Naive thymus-derived CD4-positive, alpha-beta T cell (primary cell): ENCODE measurements around the gene CIDEB. TPM values are rescaled to one million over a fixed set of nuclear protein-coding genes. Genes with fewer than 3 reads are reported as not detected.
"Not testable (repeated sequence)": the region's sequence is repeated elsewhere in the genome, so short reads cannot be mapped to it uniquely, and the experiment has no call there.

Experiments used
- ATAC-seq: fragments of 150-1000 bp; cut with Tn5 transposase; 2 replicates; pipeline ENCODE4 v1.10.0; 2021; ENCODE audit warnings: mild to moderate bottlenecking, moderate library complexity
- CTCF ChIA-PET: fragments of 350-600 bp; sonication (Branson Sonifier 250); formaldehyde crosslinking; loops from one replicate; lab custom pipeline; 2021; ENCODE audit warnings: antibody characterized with exemption; lab: Charles Lee
- POLR2A ChIA-PET: fragments of 350-600 bp; sonication (Branson Sonifier 250); formaldehyde crosslinking; loops from one replicate; lab custom pipeline; 2021; ENCODE audit warnings: antibody characterized with exemption, inconsistent platforms; lab: Charles Lee
- DNase-seq, 9 donors: peaks; one replicate each; pipeline versions ENCODE4 v3.0.0 to v3.0.0-alpha.2; 2020 to 2022; ENCODE audit warnings: mixed read lengths in 1 of 9
- H3K27ac ChIP-seq: one replicate; pipeline ENCODE4 v1.7.0; 2013; ENCODE audit warnings: mild to moderate bottlenecking, low read depth, low read length, moderate library complexity
- H3K27me3 ChIP-seq, 2 donors: one replicate each; pipeline ENCODE4 v1.7.0; 2013; ENCODE audit warnings: low read length in 2 of 2, mild to moderate bottlenecking in 2 of 2, moderate library complexity in 2 of 2; ENCODE audit not compliant: control insufficient read depth in 2 of 2, insufficient read depth in 2 of 2
- H3K36me3 ChIP-seq, 3 experiments: 1 replicate in 2 of 3; 2 replicates in 1 of 3; pipeline ENCODE4 v1.7.0; 2013; ENCODE audit warnings: low read length in 3 of 3, mild to moderate bottlenecking in 3 of 3, moderate library complexity in 1 of 3; ENCODE audit not compliant: insufficient read depth in 3 of 3, control insufficient read depth in 2 of 3
- H3K4me1 ChIP-seq, 2 donors: one replicate each; pipeline ENCODE4 v1.7.0; 2013; ENCODE audit warnings: low read length in 2 of 2, mild to moderate bottlenecking in 2 of 2, moderate library complexity in 1 of 2; ENCODE audit not compliant: control insufficient read depth in 2 of 2, insufficient read depth in 2 of 2
- H3K4me3 ChIP-seq: 2 replicates; pipeline ENCODE4 v1.7.0; 2013; ENCODE audit warnings: mild to moderate bottlenecking, low read length
- H3K9me3 ChIP-seq, 3 experiments: 1 replicate in 2 of 3; 2 replicates in 1 of 3; pipeline ENCODE4 v1.7.0; 2013; ENCODE audit warnings: low read length in 3 of 3; ENCODE audit not compliant: control insufficient read depth in 2 of 3
- H3K27ac Mint-ChIP-seq, 9 donors: one replicate each; pipeline ENCODE4 v1.8.0; 2020 to 2022; ENCODE audit warnings: mixed read lengths in 9 of 9, mild to moderate bottlenecking in 8 of 9, moderate library complexity in 5 of 9, inconsistent platforms in 2 of 9
- H3K27me3 Mint-ChIP-seq, 5 donors: one replicate each; pipeline ENCODE4 v1.8.0; 2021 to 2022; ENCODE audit warnings: mixed read lengths in 5 of 5, mild to moderate bottlenecking in 1 of 5
- H3K36me3 Mint-ChIP-seq, 5 donors: one replicate each; pipeline ENCODE4 v1.8.0; 2020 to 2022; ENCODE audit warnings: mixed read lengths in 5 of 5, mild to moderate bottlenecking in 3 of 5, inconsistent platforms in 1 of 5
- H3K4me1 Mint-ChIP-seq, 7 donors: one replicate each; pipeline ENCODE4 v1.8.0; 2020 to 2022; ENCODE audit warnings: mixed read lengths in 7 of 7, mild to moderate bottlenecking in 3 of 7, inconsistent platforms in 1 of 7
- H3K4me3 Mint-ChIP-seq, 10 donors: one replicate each; pipeline ENCODE4 v1.8.0; 2020 to 2022; ENCODE audit warnings: mild to moderate bottlenecking in 10 of 10, mixed read lengths in 10 of 10, moderate library complexity in 6 of 10, inconsistent platforms in 2 of 10
- H3K9me3 Mint-ChIP-seq, 11 donors: one replicate each; pipeline ENCODE4 v1.8.0; 2020 to 2022; ENCODE audit warnings: mixed read lengths in 11 of 11, mild to moderate bottlenecking in 4 of 11, inconsistent platforms in 1 of 11, moderate library complexity in 1 of 11
- intact Hi-C, 2 donors: fragments of 100-400 bp; cut with micrococcal nuclease; formaldehyde crosslinking; loops; one replicate each; pipeline ENCODE4 v1.15.1; 2023
- polyA plus RNA-seq, 2 donors: library from polyadenylated mRNA; unstranded; fragments of 300-500 nt; fragmentation: Illumina TruSeq; gene quantifications; one replicate each; pipeline ENCODE4 v1.2.3, GENCODE V29; 2021
- total RNA-seq, 6 experiments: library from RNA in 5 of 6; stranded (reverse) in 5 of 6; gene quantifications; 1 replicate in 5 of 6; 2 replicates in 1 of 6; pipeline ENCODE4 v1.2.3 and lab custom pipeline; 2021 to 2026

The CIDEB gene
- total RNA-seq (10 to 100 TPM; 16.4 to 31.5 (median 22.7) TPM), polyA plus RNA-seq (10 to 100 TPM; 18.7 to 19.3 TPM), total RNA-seq (lab: John Stamatoyannopoulos, UW) (12.1 reads per million, percentile 40 among the genes with 10 or more reads in this experiment)

GRCh38 chr14:24307575-24308341, at the start of gene CIDEB:
TSS of gene CIDEB (minus strand) at chr14:24307977. CDS start at chr14:24307858, 119 bp downstream.
- peak within 1 kb of the TSS in 8 of 10 donors; percentile 3 to 73 (median 44) for H3K4me3 Mint-ChIP-seq
- no peaks in the 10 kb centered on the region for H3K27me3 Mint-ChIP-seq
- intact Hi-C loops: loop anchor here (1.0 kb wide), 6 partner anchors 8 to 146 kb away; partner anchors contain the start of genes CHMP4A (in 1 of the 2), DHRS1 (in 1 of the 2), IRF9 (in 1 of the 2) and NOP9 (in 1 of the 2)

GRCh38 chr14:24356208-24356607, 48.4 kb upstream of the CIDEB start:
- Mint-ChIP-seq H3K4me1 (no peaks in the 10 kb centered on the region), H3K4me3 (no peak overlapping the region), H3K27ac (no peak overlapping the region), H3K36me3 (peaks cover 0 to 5% (median 0%) of the 10 kb centered on the region in 5 donors), H3K9me3 (peaks cover 0 to 12% (median 5%) of the 10 kb centered on the region in 11 donors), H3K27me3 (peaks cover 23 to 51% (median 44%) of the 10 kb centered on the region in 5 donors)
- no peak overlapping the region for H3K27ac ChIP-seq
- H3K36me3 ChIP-seq: no peaks in the 10 kb centered on the region
- H3K4me1 ChIP-seq: no peaks in the 10 kb centered on the region
- H3K4me3 ChIP-seq: no peak overlapping the region
- peaks cover 0 to 7% (median 0%) of the 10 kb centered on the region in 3 experiments for H3K9me3 ChIP-seq
- DNase-seq (no peak), ATAC-seq (no peak)
- ChIA-PET POLR2A (no interaction called here), CTCF (no interaction called here)
- peaks cover 0 to 7% of the 10 kb centered on the region in 2 donors for H3K27me3 ChIP-seq
- intact Hi-C loops: no loop called here

More at GRCh38 chr14:24307575-24308341, at the start of gene CIDEB:
- DNase-seq (peak in 8 of 9 donors; percentile 25 to 61 (median 54)), ATAC-seq (peak; percentile 53)
- H3K4me3 ChIP-seq: no peak within 1 kb of the TSS
- peaks cover 29 to 48% (median 43%) of the 10 kb centered on the region in 7 donors for H3K4me1 Mint-ChIP-seq
- peaks cover 17 to 51% (median 30%) of the 10 kb centered on the region in 3 experiments for H3K36me3 ChIP-seq
- ChIA-PET POLR2A (interaction anchor here (0.5 to 8.8 kb wide), 13 partner anchors 8 to 300 kb away, joined by 3 to 79 read pairs (median 4); partner anchors contain the start of genes CBLN3, DHRS1, KHNYN and MDP1), CTCF (interaction anchor here (0.6 to 5.8 kb wide), 28 partner anchors 9 to 1710 kb away, joined by 3 to 47 read pairs (median 5); partner anchors contain the start of genes ABHD4, CHMP4A, DHRS1 and NOP9)
- no peaks in the 10 kb centered on the region for H3K27me3 ChIP-seq
- peaks cover 0 to 2% (median 0%) of the 10 kb centered on the region in 11 donors for H3K9me3 Mint-ChIP-seq
- no peaks in the 10 kb centered on the region for H3K9me3 ChIP-seq
- no peak within 1 kb of the TSS for H3K27ac ChIP-seq
- peak within 1 kb of the TSS; percentile 15 to 90 (median 79) for H3K27ac Mint-ChIP-seq
- H3K36me3 Mint-ChIP-seq: peaks cover 6 to 39% (median 19%) of the 10 kb centered on the region in 5 donors
- H3K4me1 ChIP-seq: peaks cover 34 to 39% of the 10 kb centered on the region in 2 donors

GRCh38 chr14:24355009-24355408, 47.2 kb upstream of the CIDEB start:
- Mint-ChIP-seq H3K27me3 (peaks cover 26 to 53% (median 45%) of the 10 kb centered on the region in 5 donors), H3K36me3 (peaks cover 0 to 5% (median 0%) of the 10 kb centered on the region in 5 donors), H3K4me1 (no peaks in the 10 kb centered on the region), H3K9me3 (peaks cover 0 to 5% (median 2%) of the 10 kb centered on the region in 11 donors), H3K4me3 (no peak overlapping the region), H3K27ac (no peak overlapping the region)
- ChIA-PET POLR2A (no interaction called here), CTCF (no interaction called here)
- H3K9me3 ChIP-seq: peaks cover 0 to 3% (median 0%) of the 10 kb centered on the region in 3 experiments
- H3K4me3 ChIP-seq: no peak overlapping the region
- ATAC-seq (no peak), DNase-seq (no peak)
- H3K36me3 ChIP-seq: no peaks in the 10 kb centered on the region
- H3K4me1 ChIP-seq: no peaks in the 10 kb centered on the region
- H3K27ac ChIP-seq: no peak overlapping the region
- intact Hi-C loops: no loop called here
- peaks cover 0 to 7% of the 10 kb centered on the region in 2 donors for H3K27me3 ChIP-seq

GRCh38 chr14:24354482-24354825, 46.7 kb upstream of the CIDEB start:
- H3K9me3 ChIP-seq, H3K27ac ChIP-seq, H3K27ac Mint-ChIP-seq, H3K4me1 Mint-ChIP-seq, H3K36me3 Mint-ChIP-seq, H3K4me1 ChIP-seq, ATAC-seq, H3K9me3 Mint-ChIP-seq, POLR2A ChIA-PET, H3K4me3 Mint-ChIP-seq, H3K36me3 ChIP-seq, H3K4me3 ChIP-seq, DNase-seq, H3K27me3 ChIP-seq, CTCF ChIA-PET, intact Hi-C loops: not testable (repeated sequence)
- peaks cover 32 to 53% (median 47%) of the 10 kb centered on the region in 5 donors for H3K27me3 Mint-ChIP-seq

- intact Hi-C loops: no loop called here
- no peaks in the 10 kb centered on the region for H3K4me1 ChIP-seq
- H3K27ac ChIP-seq: no peak overlapping the region
- H3K27me3 ChIP-seq: peaks cover 0 to 7% of the 10 kb centered on the region in 2 donors
- Mint-ChIP-seq H3K4me1 (no peaks in the 10 kb centered on the region), H3K4me3 (no peak overlapping the region), H3K27ac (no peak overlapping the region), H3K27me3 (peaks cover 34 to 58% (median 49%) of the 10 kb centered on the region in 5 donors), H3K9me3 (no peaks in the 10 kb centered on the region), H3K36me3 (no peaks in the 10 kb centered on the region)
- no peaks in the 10 kb centered on the region for H3K9me3 ChIP-seq
- POLR2A ChIA-PET: no interaction called here
- ATAC-seq: no peak
- CTCF ChIA-PET: no interaction called here
- no peak for DNase-seq
- H3K4me3 ChIP-seq: no peak overlapping the region
- H3K36me3 ChIP-seq: no peaks in the 10 kb centered on the region
These were observed 46.0 kb upstream of the CIDEB start for GRCh38 chr14:24353559-24354481.

- Histone ChIP-seq H3K4me1 (no peaks in the 10 kb centered on the region), H3K27me3 (peaks cover 0 to 7% of the 10 kb centered on the region in 2 donors), H3K9me3 (no peaks in the 10 kb centered on the region), H3K36me3 (no peaks in the 10 kb centered on the region), H3K4me3 (no peak overlapping the region), H3K27ac (no peak overlapping the region)
- ChIA-PET CTCF (interaction anchor here (0.5 kb wide), 1 partner anchor 89 kb away, joined by 3 read pairs; no protein-coding TSS in a partner anchor), POLR2A (interaction anchor here (1.4 kb wide), 1 partner anchor 75 kb away, joined by 3 read pairs; no protein-coding TSS in a partner anchor)
- no peak overlapping the region for H3K27ac Mint-ChIP-seq
- H3K4me1 Mint-ChIP-seq: peaks cover 0 to 2% (median 0%) of the 10 kb centered on the region in 7 donors
- no peaks in the 10 kb centered on the region for H3K9me3 Mint-ChIP-seq
- DNase-seq: no peak
- intact Hi-C loops: no loop called here
- peaks cover 34 to 60% (median 45%) of the 10 kb centered on the region in 5 donors for H3K27me3 Mint-ChIP-seq
- H3K36me3 Mint-ChIP-seq: no peaks in the 10 kb centered on the region
- H3K4me3 Mint-ChIP-seq: no peak overlapping the region
- ATAC-seq: no peak
These were observed 43.7 kb upstream of the CIDEB start for GRCh38 chr14:24351517-24351916.
